ENCODE data around the gene ERFE. TPM values are rescaled to one million over a fixed set of nuclear protein-coding genes. Genes with fewer than 3 reads are reported as not detected.

Gene ERFE
- total RNA-seq, 1 donor = 1.8 TPM

DNA sequence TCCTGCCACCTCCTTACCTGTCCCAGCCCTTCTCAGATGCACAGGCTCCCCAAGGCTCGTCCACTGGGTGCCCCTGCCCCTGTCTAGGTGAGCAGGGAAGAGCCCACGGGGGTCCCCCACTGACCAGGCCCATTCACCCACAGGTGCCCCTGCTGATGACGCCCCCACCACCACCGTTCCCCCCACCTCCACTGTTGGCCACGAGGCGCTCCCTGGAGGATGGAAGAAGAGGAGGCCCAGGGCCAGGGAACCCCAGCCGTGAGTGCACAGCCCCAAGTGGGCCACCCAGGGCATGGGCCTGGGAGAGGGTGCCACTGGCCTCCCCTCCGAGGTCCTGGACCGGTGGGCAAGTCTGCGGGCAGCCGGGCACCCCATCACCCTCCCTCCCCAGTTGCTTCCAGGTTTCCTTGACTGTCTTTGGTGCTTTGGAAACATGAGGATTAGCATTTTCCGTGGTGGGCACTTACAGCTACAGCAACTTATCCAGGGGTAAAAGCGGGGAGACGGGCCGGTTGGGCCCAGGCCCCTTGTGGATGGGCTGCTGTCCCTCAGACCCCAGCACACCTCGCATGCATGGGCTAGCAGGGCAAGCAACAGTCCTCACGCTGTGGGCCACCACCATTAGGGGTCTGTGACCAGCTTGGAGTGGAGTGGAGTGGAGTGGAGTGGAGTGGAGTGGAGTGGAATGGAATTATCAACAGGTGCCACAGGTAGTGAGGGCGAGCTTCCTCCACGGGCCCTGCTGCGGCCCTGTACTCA lies 33.5 kb upstream of the ERFE start:
- no peaks in the 10 kb centered on the region for H3K36me3 ChIP-seq (ENCODE audit: insufficient read depth, low read length)
- H3K27ac ChIP-seq (ENCODE audit: low read depth, low read length) = no peak overlapping the region
- peak; percentile 81 for DNase-seq (ENCODE audit: insufficient read length, low spot score, missing footprints)
- H3K27me3 ChIP-seq (ENCODE audit: insufficient read depth, low read length) = peaks cover 7% of the 10 kb centered on the region
- H3K4me3 ChIP-seq (ENCODE audit: insufficient read depth, low read length) = no peak overlapping the region
- no peak overlapping the region for H3K4me2 ChIP-seq (ENCODE audit: insufficient read depth, low read length)
- no peaks in the 10 kb centered on the region for H3K9me3 ChIP-seq (ENCODE audit: low read depth, low read length)
- TF ChIP-seq, protein P1, sequence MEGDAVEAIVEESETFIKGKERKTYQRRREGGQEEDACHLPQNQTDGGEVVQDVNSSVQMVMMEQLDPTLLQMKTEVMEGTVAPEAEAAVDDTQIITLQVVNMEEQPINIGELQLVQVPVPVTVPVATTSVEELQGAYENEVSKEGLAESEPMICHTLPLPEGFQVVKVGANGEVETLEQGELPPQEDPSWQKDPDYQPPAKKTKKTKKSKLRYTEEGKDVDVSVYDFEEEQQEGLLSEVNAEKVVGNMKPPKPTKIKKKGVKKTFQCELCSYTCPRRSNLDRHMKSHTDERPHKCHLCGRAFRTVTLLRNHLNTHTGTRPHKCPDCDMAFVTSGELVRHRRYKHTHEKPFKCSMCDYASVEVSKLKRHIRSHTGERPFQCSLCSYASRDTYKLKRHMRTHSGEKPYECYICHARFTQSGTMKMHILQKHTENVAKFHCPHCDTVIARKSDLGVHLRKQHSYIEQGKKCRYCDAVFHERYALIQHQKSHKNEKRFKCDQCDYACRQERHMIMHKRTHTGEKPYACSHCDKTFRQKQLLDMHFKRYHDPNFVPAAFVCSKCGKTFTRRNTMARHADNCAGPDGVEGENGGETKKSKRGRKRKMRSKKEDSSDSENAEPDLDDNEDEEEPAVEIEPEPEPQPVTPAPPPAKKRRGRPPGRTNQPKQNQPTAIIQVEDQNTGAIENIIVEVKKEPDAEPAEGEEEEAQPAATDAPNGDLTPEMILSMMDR (IDR thresholded peaks at IDR 0.05; ENCODE audit: extremely low read depth, low read depth, low read length) = no peak
- no peaks in the 10 kb centered on the region for H3K79me2 ChIP-seq (ENCODE audit: insufficient read depth, low read length)
- no peaks in the 10 kb centered on the region for H4K20me1 ChIP-seq (ENCODE audit: insufficient read depth, low read length)
- peaks cover 12% of the 10 kb centered on the region for H3K4me1 ChIP-seq (ENCODE audit: insufficient read depth, low read length)
- no peak overlapping the region for H2AFZ ChIP-seq (ENCODE audit: low read length)

DNA sequence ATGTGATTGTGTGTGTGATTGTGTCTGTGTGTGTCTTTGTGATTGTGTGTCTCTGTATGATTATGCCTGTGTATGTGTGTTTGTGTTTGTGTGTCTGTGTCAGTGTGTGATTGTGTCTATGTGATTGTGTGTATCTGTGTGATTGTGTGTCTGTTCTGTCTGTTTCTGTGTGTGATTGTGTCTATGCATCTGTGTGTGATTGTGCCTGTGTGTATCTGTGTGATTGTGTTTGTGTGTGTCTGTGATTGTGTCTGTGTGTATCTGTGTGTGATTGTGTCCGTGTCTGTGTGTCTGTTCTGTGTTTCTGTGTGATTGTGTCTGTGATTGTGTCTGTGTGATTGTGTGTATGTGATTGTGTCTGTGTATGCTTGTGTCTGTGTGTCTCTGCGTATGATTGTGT lies 32.4 kb upstream of the ERFE start:
- Histone ChIP-seq H3K4me2 (ENCODE audit: insufficient read depth, low read length) (no peak overlapping the region), H3K27ac (ENCODE audit: low read depth, low read length) (no peak overlapping the region), H3K4me3 (ENCODE audit: insufficient read depth, low read length) (no peak overlapping the region), H2AFZ (ENCODE audit: low read length) (no peak overlapping the region), H3K9me3 (ENCODE audit: low read depth, low read length) (no peaks in the 10 kb centered on the region), H3K36me3 (ENCODE audit: insufficient read depth, low read length) (no peaks in the 10 kb centered on the region), H3K27me3 (ENCODE audit: insufficient read depth, low read length) (no peaks in the 10 kb centered on the region), H3K4me1 (ENCODE audit: insufficient read depth, low read length) (peaks cover 12% of the 10 kb centered on the region), H3K79me2 (ENCODE audit: insufficient read depth, low read length) (no peaks in the 10 kb centered on the region), H4K20me1 (ENCODE audit: insufficient read depth, low read length) (no peaks in the 10 kb centered on the region)
- DNase-seq (ENCODE audit: insufficient read length, low spot score, missing footprints) = no peak
- TF ChIP-seq, protein P1 (IDR thresholded peaks at IDR 0.05; ENCODE audit: extremely low read depth, low read depth, low read length) = no peak

DNA sequence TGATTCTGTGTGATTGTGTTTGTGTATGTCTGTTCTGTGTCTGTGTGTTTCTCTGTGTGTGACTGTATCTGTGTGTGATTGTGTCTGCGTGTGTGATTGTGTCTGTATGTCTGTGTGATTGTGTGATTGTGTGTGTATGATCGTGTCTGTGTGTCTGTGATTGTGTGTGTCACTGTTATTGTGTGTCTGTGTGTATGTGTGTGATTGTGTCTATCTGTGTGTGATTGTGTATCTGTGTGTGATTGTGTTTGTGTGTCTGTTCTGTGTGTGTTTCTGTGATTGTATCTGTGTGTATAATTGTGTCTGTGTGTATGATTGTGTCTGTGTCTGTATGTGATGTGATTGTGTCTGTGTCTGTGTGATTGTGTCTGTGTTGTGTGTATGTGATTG lies 32.0 kb upstream of the ERFE start:
- Histone ChIP-seq H3K4me3 (ENCODE audit: insufficient read depth, low read length) (peak overlapping the region; percentile 62), H3K27me3 (ENCODE audit: insufficient read depth, low read length) (no peaks in the 10 kb centered on the region), H3K27ac (ENCODE audit: low read depth, low read length) (no peak overlapping the region), H2AFZ (ENCODE audit: low read length) (peak overlapping the region; percentile 98), H3K36me3 (ENCODE audit: insufficient read depth, low read length) (no peaks in the 10 kb centered on the region), H3K9me3 (ENCODE audit: low read depth, low read length) (no peaks in the 10 kb centered on the region), H3K4me1 (ENCODE audit: insufficient read depth, low read length) (peaks cover 12% of the 10 kb centered on the region), H4K20me1 (ENCODE audit: insufficient read depth, low read length) (no peaks in the 10 kb centered on the region), H3K79me2 (ENCODE audit: insufficient read depth, low read length) (no peaks in the 10 kb centered on the region), H3K4me2 (ENCODE audit: insufficient read depth, low read length) (peak overlapping the region; percentile 73)
- TF ChIP-seq, protein P1 (IDR thresholded peaks at IDR 0.05; ENCODE audit: extremely low read depth, low read depth, low read length) = no peak
- no peak for DNase-seq (ENCODE audit: insufficient read length, low spot score, missing footprints)

DNA sequence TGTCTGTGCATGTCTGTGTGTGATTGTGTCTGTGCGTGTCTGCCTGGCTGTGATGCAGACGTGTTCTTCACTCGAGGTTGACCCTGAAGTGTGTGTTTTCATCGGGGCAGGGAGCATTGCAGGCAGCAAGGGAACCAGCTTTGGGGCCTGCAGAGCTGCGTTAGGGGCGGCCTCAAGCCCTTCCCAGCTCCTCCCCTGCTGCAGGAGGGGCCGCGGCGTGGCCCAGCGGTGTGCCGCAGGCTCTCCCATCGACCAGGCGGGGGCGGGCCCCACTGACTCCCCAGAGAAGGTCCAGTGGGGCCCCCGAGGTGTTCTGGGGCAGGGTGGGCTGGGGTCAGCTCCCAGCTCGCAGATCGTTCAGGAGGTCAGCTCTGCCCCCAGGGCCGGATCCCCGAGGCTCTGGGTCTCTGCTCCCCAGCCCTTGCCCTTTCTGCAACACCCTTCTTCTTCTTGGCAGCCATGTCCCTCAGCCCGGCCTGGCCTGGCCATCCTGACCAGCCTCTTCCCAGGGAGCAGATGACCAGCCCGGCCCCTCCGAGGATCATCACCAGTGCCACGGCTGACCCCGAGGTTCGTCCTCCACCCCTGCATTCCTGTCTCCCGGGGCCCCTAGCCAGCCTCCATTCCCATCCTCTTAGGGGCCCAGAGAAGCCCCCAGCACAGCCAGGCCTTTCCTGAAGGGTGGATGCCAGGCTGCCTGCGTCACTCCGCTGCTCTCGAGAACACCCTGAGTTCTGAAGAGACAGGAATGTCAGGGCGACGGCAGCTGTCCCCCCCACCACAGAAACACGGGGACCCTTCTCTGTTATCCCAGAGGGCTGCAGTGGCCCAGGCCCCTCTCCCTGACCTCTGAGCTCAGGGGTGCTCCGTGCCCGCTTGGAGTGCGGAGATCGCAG lies 31.4 kb upstream of the ERFE start:
- no peaks in the 10 kb centered on the region for H3K27me3 ChIP-seq (ENCODE audit: insufficient read depth, low read length)
- peak overlapping the region; percentile 45 for H3K27ac ChIP-seq (ENCODE audit: low read depth, low read length)
- no peaks in the 10 kb centered on the region for H3K79me2 ChIP-seq (ENCODE audit: insufficient read depth, low read length)
- H3K4me2 ChIP-seq (ENCODE audit: insufficient read depth, low read length) = peak overlapping the region; percentile 73
- peak overlapping the region; percentile 98 for H2AFZ ChIP-seq (ENCODE audit: low read length)
- TF ChIP-seq, protein P1 (IDR thresholded peaks at IDR 0.05; ENCODE audit: extremely low read depth, low read depth, low read length) = no peak
- H3K9me3 ChIP-seq (ENCODE audit: low read depth, low read length) = no peaks in the 10 kb centered on the region
- no peaks in the 10 kb centered on the region for H3K36me3 ChIP-seq (ENCODE audit: insufficient read depth, low read length)
- peaks cover 12% of the 10 kb centered on the region for H3K4me1 ChIP-seq (ENCODE audit: insufficient read depth, low read length)
- peak overlapping the region; percentile 62 for H3K4me3 ChIP-seq (ENCODE audit: insufficient read depth, low read length)
- H4K20me1 ChIP-seq (ENCODE audit: insufficient read depth, low read length) = no peaks in the 10 kb centered on the region
- peak; percentile 99 for DNase-seq (ENCODE audit: insufficient read length, low spot score, missing footprints)
